GM12878 (cell line): ENCODE measurements around the gene HEG1. TPM values are rescaled to one million over a fixed set of nuclear protein-coding genes. Genes with fewer than 3 reads are reported as not detected.

Experiments
- CBX3 ChIP-seq: fragments of 200-600 bp; sonication (generic); IDR thresholded peaks from 2 replicates; pipeline ENCODE4 v1.6.1; 2016; ENCODE audit warnings: low read depth, borderline replicate concordance
- CBX5 ChIP-seq: sonication (generic); IDR thresholded peaks from 2 replicates; pipeline ENCODE4 v1.6.1; 2016; ENCODE audit warnings: low read depth, moderate library complexity, mild to moderate bottlenecking, inconsistent platforms
- LARP7 ChIP-seq: fragments of 450-650 bp; IDR thresholded peaks from 2 replicates; pipeline ENCODE4 v1.6.1; 2017; ENCODE audit warnings: mild to moderate bottlenecking
- MTA3 ChIP-seq: IDR thresholded peaks from 2 replicates; pipeline ENCODE4 v1.6.1; 2012; ENCODE audit warnings: low read length, inconsistent platforms, borderline replicate concordance
- NFYA ChIP-seq: IDR thresholded peaks from 2 replicates; pipeline ENCODE4 v1.6.1; 2011; ENCODE audit warnings: low read depth, mild to moderate bottlenecking, low read length, improper control_type of control experiment, borderline replicate concordance
- PRDM15 ChIP-seq: fragments of 450-650 bp; formaldehyde crosslinking; IDR thresholded peaks from 2 replicates; pipeline ENCODE4 v1.4.0; 2020; ENCODE audit warnings: mild to moderate bottlenecking, moderate library complexity
- RELB ChIP-seq: fragments of 450-650 bp; IDR thresholded peaks from 2 replicates; pipeline ENCODE4 v1.6.1; 2017; ENCODE audit warnings: low read depth, mild to moderate bottlenecking, moderate library complexity
- SP1 ChIP-seq: IDR thresholded peaks from one replicate; pipeline ENCODE4 v1.6.1; 2011; ENCODE audit warnings: low read depth, low read length
- TBL1XR1 ChIP-seq: IDR thresholded peaks from 2 replicates; pipeline ENCODE4 v1.6.1; 2012; ENCODE audit warnings: low read depth, low read length, improper control_type of control experiment
- polyA plus RNA-seq, 11 experiments: library from polyadenylated mRNA; depleted of rRNA in 4 of 11; unstranded in 6 of 11; stranded (reverse) in 5 of 11; fragments of >200 nt; fragmentation: Nextera tagmentation in 4 of 11; fragmentation: Illumina TruSeq in 1 of 11; extraction: Ambion mirVana in 4 of 11; extraction: Trizol in 1 of 11; gene quantifications; 1 replicate in 1 of 11; 2 replicates in 10 of 11; pipeline versions ENCODE4 v1.2.1 to v1.2.3, GENCODE V29; 2011 to 2016; ENCODE audit warnings: inconsistent platforms in 2 of 11, missing spikeins in 2 of 11, low read depth in 1 of 11
- total RNA-seq, 4 experiments: library from RNA; depleted of rRNA in 3 of 4; stranded (reverse); fragments of >200 nt in 3 of 4; fragmentation: Illumina TruSeq in 1 of 4; extraction: Trizol in 1 of 4; gene quantifications; 2 replicates each; pipeline versions ENCODE4 v1.2.1 to v1.2.3, GENCODE V29; 2013 to 2021
- TF ChIP-seq, protein P1 (sequence below): IDR thresholded peaks from 2 replicates; pipeline ENCODE4 v1.6.1; 2011; ENCODE audit warnings: mild to moderate bottlenecking, low read depth, low read length, moderate library complexity; ENCODE audit not compliant: insufficient replicate concordance

Gene HEG1
- total and polyA plus RNA-seq, 10 of the 15 experiments (the other 5 are each of a cell fraction or from before 2014, with no cell fraction given) = 2.2 to 32.1 (median 7.6) TPM

DNA sequence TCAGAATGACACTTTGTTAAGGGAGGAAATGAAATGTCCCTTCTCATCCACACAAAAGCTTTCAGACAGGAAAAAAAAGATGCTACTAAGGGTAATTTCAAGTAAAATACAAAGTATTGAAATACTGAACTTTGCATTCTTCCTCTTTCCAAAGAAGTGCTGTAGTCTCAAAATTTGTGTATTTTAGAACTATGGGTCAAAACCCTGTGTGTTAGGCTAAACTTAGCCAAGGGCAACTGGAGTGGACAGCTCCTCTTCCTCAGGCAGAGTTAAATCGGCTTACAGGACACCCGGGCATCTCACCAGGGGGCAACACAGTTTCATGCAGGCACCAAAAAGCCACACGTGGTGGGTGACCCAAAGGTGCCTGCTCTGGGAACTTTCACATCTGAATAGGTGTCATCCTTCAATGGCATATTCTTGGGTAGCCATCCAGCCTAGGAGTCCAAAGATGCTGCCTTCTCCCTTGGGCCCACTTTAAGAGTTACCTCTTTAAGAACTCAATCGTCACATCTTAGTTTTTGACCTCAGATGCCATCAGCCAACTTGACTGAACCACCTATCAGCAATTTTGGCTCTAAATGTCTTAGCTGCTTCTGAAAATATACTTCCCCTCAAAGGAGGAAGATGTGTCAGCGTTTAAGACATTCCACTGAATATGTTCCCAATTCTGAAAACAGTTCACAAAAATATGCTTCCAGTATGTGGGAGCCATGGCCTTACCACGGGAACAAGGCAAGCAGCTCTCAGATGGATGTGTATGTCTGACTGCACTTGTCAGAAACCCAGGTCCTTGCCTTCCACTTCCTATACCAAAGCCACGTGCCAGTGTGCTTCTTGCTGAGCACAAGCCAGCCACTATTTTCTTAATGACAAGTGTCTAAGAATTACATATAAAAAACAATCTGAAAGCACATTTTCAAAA, 89.0 kb downstream of the HEG1 start (continued):
- no peak for TF ChIP-seq PRDM15 (CRISPR knock-in tag)
- no peak for TF ChIP-seq CBX5
- no peak for TF ChIP-seq TBL1XR1
- no peak for TF ChIP-seq SP1
- TF ChIP-seq MTA3 = no peak
- no peak for TF ChIP-seq LARP7
- TF ChIP-seq, protein P1, sequence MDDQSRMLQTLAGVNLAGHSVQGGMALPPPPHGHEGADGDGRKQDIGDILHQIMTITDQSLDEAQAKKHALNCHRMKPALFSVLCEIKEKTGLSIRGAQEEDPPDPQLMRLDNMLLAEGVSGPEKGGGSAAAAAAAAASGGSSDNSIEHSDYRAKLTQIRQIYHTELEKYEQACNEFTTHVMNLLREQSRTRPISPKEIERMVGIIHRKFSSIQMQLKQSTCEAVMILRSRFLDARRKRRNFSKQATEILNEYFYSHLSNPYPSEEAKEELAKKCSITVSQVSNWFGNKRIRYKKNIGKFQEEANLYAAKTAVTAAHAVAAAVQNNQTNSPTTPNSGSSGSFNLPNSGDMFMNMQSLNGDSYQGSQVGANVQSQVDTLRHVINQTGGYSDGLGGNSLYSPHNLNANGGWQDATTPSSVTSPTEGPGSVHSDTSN = no peak
- TF ChIP-seq CBX3 = no peak
- no peak for TF ChIP-seq RELB
- TF ChIP-seq NFYA = no peak
